Progenitor cell of endocrine pancreas (in vitro differentiated cells): ENCODE measurements around the gene USP5. TPM values are rescaled to one million over a fixed set of nuclear protein-coding genes. Genes with fewer than 3 reads are reported as not detected.

ENCODE experiments used
- DNase-seq: peaks from one replicate; pipeline ENCODE4 v3.0.0; 2021; ENCODE audit warnings: low spot score; ENCODE audit not compliant: unreplicated experiment
- H3K27ac Mint-ChIP-seq: 2 replicates; pipeline ENCODE4 v1.8.0; 2021; ENCODE audit warnings: mild to moderate bottlenecking, moderate library complexity, mixed read lengths
- H3K27me3 Mint-ChIP-seq: 2 replicates; pipeline ENCODE4 v1.8.0; 2021; ENCODE audit warnings: mixed read lengths
- H3K36me3 Mint-ChIP-seq: 2 replicates; pipeline ENCODE4 v1.8.0; 2022; ENCODE audit warnings: mixed read lengths; ENCODE audit not compliant: insufficient read depth
- H3K4me1 Mint-ChIP-seq: 2 replicates; pipeline ENCODE4 v1.8.0; 2021; ENCODE audit warnings: low read depth, mixed read lengths
- H3K4me3 Mint-ChIP-seq: 2 replicates; pipeline ENCODE4 v1.8.0; 2021; ENCODE audit warnings: low read depth, mild to moderate bottlenecking, moderate library complexity, mixed read lengths
- H3K9me3 Mint-ChIP-seq: 2 replicates; pipeline ENCODE4 v1.8.0; 2021; ENCODE audit warnings: low read depth, mixed read lengths
- total RNA-seq: library from RNA; stranded (reverse); gene quantifications from 2 replicates; pipeline ENCODE4 v1.2.1, GENCODE V29; 2021
- TF ChIP-seq, protein P1 (sequence below): fragments of 200-600 bp; sonication (generic); IDR thresholded peaks from one replicate; pipeline ENCODE4 v1.5.0; 2021; ENCODE audit warnings: antibody characterized with exemption, mild to moderate bottlenecking; ENCODE audit not compliant: unreplicated experiment

The USP5 gene
- total RNA-seq, 1 donor from 2014 or later: 185 TPM

- Mint-ChIP-seq H3K4me1 (peaks cover 5% of the 10 kb centered on the region), H3K9me3 (no peaks in the 10 kb centered on the region), H3K27ac (no peak overlapping the region), H3K36me3 (peaks cover 12% of the 10 kb centered on the region), H3K27me3 (no peaks in the 10 kb centered on the region), H3K4me3 (no peak overlapping the region)
- TF ChIP-seq, protein P1, sequence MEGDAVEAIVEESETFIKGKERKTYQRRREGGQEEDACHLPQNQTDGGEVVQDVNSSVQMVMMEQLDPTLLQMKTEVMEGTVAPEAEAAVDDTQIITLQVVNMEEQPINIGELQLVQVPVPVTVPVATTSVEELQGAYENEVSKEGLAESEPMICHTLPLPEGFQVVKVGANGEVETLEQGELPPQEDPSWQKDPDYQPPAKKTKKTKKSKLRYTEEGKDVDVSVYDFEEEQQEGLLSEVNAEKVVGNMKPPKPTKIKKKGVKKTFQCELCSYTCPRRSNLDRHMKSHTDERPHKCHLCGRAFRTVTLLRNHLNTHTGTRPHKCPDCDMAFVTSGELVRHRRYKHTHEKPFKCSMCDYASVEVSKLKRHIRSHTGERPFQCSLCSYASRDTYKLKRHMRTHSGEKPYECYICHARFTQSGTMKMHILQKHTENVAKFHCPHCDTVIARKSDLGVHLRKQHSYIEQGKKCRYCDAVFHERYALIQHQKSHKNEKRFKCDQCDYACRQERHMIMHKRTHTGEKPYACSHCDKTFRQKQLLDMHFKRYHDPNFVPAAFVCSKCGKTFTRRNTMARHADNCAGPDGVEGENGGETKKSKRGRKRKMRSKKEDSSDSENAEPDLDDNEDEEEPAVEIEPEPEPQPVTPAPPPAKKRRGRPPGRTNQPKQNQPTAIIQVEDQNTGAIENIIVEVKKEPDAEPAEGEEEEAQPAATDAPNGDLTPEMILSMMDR: no peak
- no peak for DNase-seq
Measured at GRCh38 chr12:6842075-6842474, 9.9 kb upstream of the USP5 start.

- peaks cover 5% of the 10 kb centered on the region for H3K4me1 Mint-ChIP-seq
- TF ChIP-seq, protein P1: peak; percentile 41
Measured at GRCh38 chr12:6843118-6843902, 8.6 kb upstream of the USP5 start.

GRCh38 chr12:6845395-6845794 is 6.6 kb upstream of the USP5 start:
- Mint-ChIP-seq H3K4me3 (no peak overlapping the region), H3K4me1 (peaks cover 13% of the 10 kb centered on the region), H3K36me3 (peaks cover 9% of the 10 kb centered on the region), H3K27ac (no peak overlapping the region), H3K27me3 (no peaks in the 10 kb centered on the region), H3K9me3 (no peaks in the 10 kb centered on the region)
- DNase-seq: no peak
- TF ChIP-seq, protein P1: no peak

More at GRCh38 chr12:6843118-6843902, 8.6 kb upstream of the USP5 start:
- Mint-ChIP-seq H3K27ac (peak overlapping the region; percentile 54), H3K4me3 (no peak overlapping the region), H3K27me3 (no peaks in the 10 kb centered on the region), H3K9me3 (no peaks in the 10 kb centered on the region), H3K36me3 (peaks cover 14% of the 10 kb centered on the region)
- no peak for DNase-seq

- TF ChIP-seq, protein P1: no peak
- H3K9me3 Mint-ChIP-seq: no peaks in the 10 kb centered on the region
- peaks cover 20% of the 10 kb centered on the region for H3K4me1 Mint-ChIP-seq
- DNase-seq: no peak
- H3K27ac Mint-ChIP-seq: no peak overlapping the region
- H3K36me3 Mint-ChIP-seq: peaks cover 9% of the 10 kb centered on the region
- H3K27me3 Mint-ChIP-seq: no peaks in the 10 kb centered on the region
- H3K4me3 Mint-ChIP-seq: no peak overlapping the region
Measured at GRCh38 chr12:6846316-6846869, 5.6 kb upstream of the USP5 start.

DNA sequence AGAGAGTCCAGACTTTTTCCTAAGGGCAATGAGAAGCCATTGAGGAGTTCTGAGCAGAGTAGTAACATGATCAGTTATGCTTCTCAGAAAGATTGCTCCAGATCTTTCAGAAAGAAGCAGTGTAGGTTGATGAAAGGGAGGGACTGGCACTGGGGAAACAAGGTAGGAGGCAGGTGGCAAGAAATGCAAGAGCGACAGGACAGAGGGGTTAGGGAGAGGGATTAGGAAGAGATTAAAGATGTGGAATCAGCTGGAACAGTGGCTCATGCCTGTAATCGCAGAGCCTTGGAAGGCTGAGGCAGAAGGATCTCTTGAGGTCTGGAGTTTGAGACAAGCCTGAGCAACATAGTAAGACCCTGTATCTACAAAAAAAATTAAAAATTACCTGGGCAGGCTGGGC is 4.3 kb upstream of the USP5 start:
- DNase-seq: no peak
- Mint-ChIP-seq H3K27me3 (no peaks in the 10 kb centered on the region), H3K36me3 (peaks cover 9% of the 10 kb centered on the region), H3K4me1 (peaks cover 18% of the 10 kb centered on the region), H3K4me3 (no peak overlapping the region), H3K27ac (no peak overlapping the region), H3K9me3 (no peaks in the 10 kb centered on the region)
- TF ChIP-seq, protein P1: no peak
